GM18951 (cell line): ENCODE data around the gene CECR2.
"Not testable (repeated sequence)": the region's sequence is repeated elsewhere in the genome, so short reads cannot be mapped to it uniquely, and the experiment has no call there.

Experiments used
- POLR2A ChIP-seq: IDR thresholded peaks from 4 replicates; pipeline ENCODE4 v1.6.1; 2011; ENCODE audit warnings: mild to moderate bottlenecking; ENCODE audit not compliant: insufficient read length, insufficient read depth; ENCODE audit errors: extremely low read depth
- in situ Hi-C: fragments of 300-500 bp; cut with MboI; formaldehyde crosslinking; loops from one replicate; pipeline ENCODE4 v1.12.0; 2022; ENCODE audit warnings: low sequenced_read_pairs, mixed read lengths, inconsistent platforms; ENCODE audit not compliant: unreplicated experiment

CECR2 gene

GRCh38 chr22:17491090-17491640, 121.9 kb downstream of the CECR2 start:
- no peak for TF ChIP-seq POLR2A
- in situ Hi-C loops: no loop called here

GRCh38 chr22:17492247-17492646, 123.0 kb downstream of the CECR2 start:
- TF ChIP-seq POLR2A: no peak
- in situ Hi-C loops: no loop called here

- no peak for TF ChIP-seq POLR2A
- in situ Hi-C loops: no loop called here
Observed at GRCh38 chr22:17493419-17493981, 124.2 kb downstream of the CECR2 start.

GRCh38 chr22:17496841-17497240, 127.6 kb downstream of the CECR2 start:
- in situ Hi-C loops: no loop called here
- TF ChIP-seq POLR2A: no peak

- in situ Hi-C loops: loop anchor here (10.0 kb wide), 1 partner anchor 327 kb away; no protein-coding TSS in a partner anchor
- TF ChIP-seq POLR2A: no peak
Observed at GRCh38 chr22:17501679-17502285, 132.5 kb downstream of the CECR2 start.

- in situ Hi-C loops: loop anchor here (10.0 kb wide), 1 partner anchor 333 kb away; no protein-coding TSS in a partner anchor
- no peak for TF ChIP-seq POLR2A
Observed at GRCh38 chr22:17508110-17508509, 138.8 kb downstream of the CECR2 start.

- in situ Hi-C loops: no loop called here
- TF ChIP-seq POLR2A: no peak
Observed at GRCh38 chr22:17512960-17513359, 143.7 kb downstream of the CECR2 start.

GRCh38 chr22:17513612-17514011, 144.4 kb downstream of the CECR2 start:
- TF ChIP-seq POLR2A: no peak
- in situ Hi-C loops: no loop called here

- no peak for TF ChIP-seq POLR2A
- in situ Hi-C loops: no loop called here
Observed at GRCh38 chr22:17514084-17514483, 144.8 kb downstream of the CECR2 start.

- in situ Hi-C loops: no loop called here
- no peak for TF ChIP-seq POLR2A
Observed at GRCh38 chr22:17518406-17518805, 149.1 kb downstream of the CECR2 start.

- in situ Hi-C loops: not testable (repeated sequence)
Observed at GRCh38 chr22:17521971-17522370, 152.7 kb downstream of the CECR2 start.

- no peak for TF ChIP-seq POLR2A
- in situ Hi-C loops: no loop called here
Observed at GRCh38 chr22:17523925-17524324, 154.7 kb downstream of the CECR2 start.

- no peak for TF ChIP-seq POLR2A
- in situ Hi-C loops: no loop called here
Observed at GRCh38 chr22:17536269-17536668, 167.0 kb downstream of the CECR2 start.

GRCh38 chr22:17537155-17537554, 167.9 kb downstream of the CECR2 start:
- TF ChIP-seq POLR2A: no peak
- in situ Hi-C loops: no loop called here
